ENCODE results near the gene SNHG17.
"Not testable (repeated sequence)": the region's sequence is repeated elsewhere in the genome, so short reads cannot be mapped to it uniquely, and the experiment has no call there.

The SNHG17 gene

DNA sequence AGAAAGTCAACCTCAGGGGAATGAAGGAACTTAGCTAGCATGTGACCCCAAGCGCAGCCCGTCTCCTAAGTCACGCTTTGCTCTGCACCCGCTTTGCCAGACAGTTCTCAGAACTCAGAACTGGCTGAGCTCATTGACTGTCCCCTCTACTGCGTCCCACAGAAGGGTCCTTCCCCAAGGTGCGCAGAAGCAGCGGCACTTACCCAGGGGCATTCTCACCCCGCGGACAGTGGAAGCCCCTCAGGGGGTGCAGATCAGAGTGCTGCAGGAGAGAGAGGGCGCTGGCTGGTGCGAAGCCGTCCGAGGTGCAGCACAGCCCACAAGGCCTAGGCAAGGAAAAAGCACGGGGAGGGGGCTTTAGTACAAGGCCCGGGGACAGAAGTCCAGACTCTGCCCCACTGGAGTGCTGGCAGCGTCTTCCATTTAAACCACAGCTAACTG is 807 bp downstream of the SNHG17 start:
- ATAC-seq (peak; percentile 51), DNase-seq (ENCODE audit: low spot score in 2 of 2) (peak; percentile 11 to 64)
- peak overlapping the region; percentile 91 for H3K4me3 Mint-ChIP-seq
- peak overlapping the region; percentile 96 for H3K27ac Mint-ChIP-seq
- peaks cover 61% of the 10 kb centered on the region for H3K36me3 Mint-ChIP-seq
- peaks cover 42% of the 10 kb centered on the region for H3K4me1 Mint-ChIP-seq
- no peaks in the 10 kb centered on the region for H3K9me3 Mint-ChIP-seq

- ATAC-seq, result no peak
- Mint-ChIP-seq H3K36me3 (peaks cover 70% of the 10 kb centered on the region), H3K4me3 (peak overlapping the region; percentile 91), H3K4me1 (peaks cover 51% of the 10 kb centered on the region), H3K9me3 (no peaks in the 10 kb centered on the region), H3K27ac (peak overlapping the region; percentile 96)
- no peak for DNase-seq (ENCODE audit: low spot score in 2 of 2)
These were observed 1.7 kb downstream of the SNHG17 start for GRCh38 chr20:38433304-38433972.

GRCh38 chr20:38432870-38433269 is 2.3 kb downstream of the SNHG17 start:
- Mint-ChIP-seq H3K4me1 (peaks cover 57% of the 10 kb centered on the region), H3K36me3 (peaks cover 76% of the 10 kb centered on the region), H3K27ac (peak overlapping the region; percentile 96), H3K4me3 (peak overlapping the region; percentile 91)
- DNase-seq (ENCODE audit: low spot score in 2 of 2); ATAC-seq; H3K9me3 Mint-ChIP-seq: not testable (repeated sequence)

DNA sequence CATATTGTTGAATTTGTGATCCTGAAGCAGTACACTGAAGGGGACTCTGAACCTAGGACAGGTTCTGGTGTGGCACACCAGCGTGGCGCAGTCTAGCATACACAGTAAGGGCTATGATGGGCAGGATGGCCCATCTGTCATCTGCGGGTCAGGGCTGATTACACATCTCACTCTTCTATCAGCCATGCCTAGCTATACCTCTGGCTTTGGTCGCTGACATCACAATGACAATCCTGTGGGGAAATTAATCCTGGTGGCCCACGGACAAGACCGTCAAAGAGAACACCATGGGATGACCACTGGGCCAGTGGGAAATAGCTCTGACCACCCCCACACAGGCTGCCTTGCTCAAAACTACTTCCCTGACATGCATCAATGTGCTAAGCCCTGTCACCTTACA is 2.8 kb downstream of the SNHG17 start:
- no peak for ATAC-seq
- Mint-ChIP-seq H3K4me3 (peak overlapping the region; percentile 91), H3K36me3 (peaks cover 81% of the 10 kb centered on the region), H3K9me3 (no peaks in the 10 kb centered on the region), H3K27ac (peak overlapping the region; percentile 96), H3K4me1 (peaks cover 59% of the 10 kb centered on the region)
- DNase-seq (ENCODE audit: low spot score in 2 of 2), result no peak

GRCh38 chr20:38430679-38431325 is 4.3 kb downstream of the SNHG17 start:
- DNase-seq (ENCODE audit: low spot score in 2 of 2) (no peak), ATAC-seq (no peak)
- peaks cover 96% of the 10 kb centered on the region for H3K36me3 Mint-ChIP-seq
- H3K27ac Mint-ChIP-seq, result peak overlapping the region; percentile 96
- H3K4me3 Mint-ChIP-seq, result peak overlapping the region; percentile 91
- no peaks in the 10 kb centered on the region for H3K9me3 Mint-ChIP-seq
- H3K4me1 Mint-ChIP-seq, result peaks cover 74% of the 10 kb centered on the region

DNA sequence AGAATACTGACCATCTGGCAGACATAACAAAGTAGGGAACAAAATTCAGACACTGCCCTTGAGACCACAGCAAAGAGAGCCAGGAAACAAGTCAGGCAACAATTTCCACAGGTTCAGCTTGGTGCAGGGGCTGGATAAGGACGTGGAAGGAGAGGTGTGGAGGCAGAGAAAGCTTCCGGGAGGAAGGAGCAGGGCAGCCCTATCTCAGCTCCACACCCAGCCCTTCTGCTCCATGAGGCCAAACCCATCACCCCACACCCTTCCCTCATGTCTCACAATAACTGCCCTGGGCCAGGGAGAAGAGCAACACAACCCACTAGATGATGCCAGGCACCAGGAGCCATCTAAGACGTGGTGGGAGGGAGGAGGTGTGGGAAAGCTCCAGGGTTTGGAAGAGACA is 5.8 kb downstream of the SNHG17 start:
- peak overlapping the region; percentile 85 for H3K27ac Mint-ChIP-seq
- H3K9me3 Mint-ChIP-seq, result no peaks in the 10 kb centered on the region
- peaks cover 100% of the 10 kb centered on the region for H3K36me3 Mint-ChIP-seq
- DNase-seq (ENCODE audit: low spot score in 2 of 2) (no peak), ATAC-seq (no peak)
- H3K4me1 Mint-ChIP-seq, result peaks cover 84% of the 10 kb centered on the region
- no peak overlapping the region for H3K4me3 Mint-ChIP-seq

- ATAC-seq, result no peak
- H3K27ac Mint-ChIP-seq, result peak overlapping the region; percentile 85
- no peak overlapping the region for H3K4me3 Mint-ChIP-seq
- DNase-seq (ENCODE audit: low spot score in 2 of 2), result no peak
- H3K36me3 Mint-ChIP-seq, result peaks cover 100% of the 10 kb centered on the region
- peaks cover 80% of the 10 kb centered on the region for H3K4me1 Mint-ChIP-seq
- no peaks in the 10 kb centered on the region for H3K9me3 Mint-ChIP-seq
These were observed 6.3 kb downstream of the SNHG17 start for GRCh38 chr20:38428800-38429199.

DNA sequence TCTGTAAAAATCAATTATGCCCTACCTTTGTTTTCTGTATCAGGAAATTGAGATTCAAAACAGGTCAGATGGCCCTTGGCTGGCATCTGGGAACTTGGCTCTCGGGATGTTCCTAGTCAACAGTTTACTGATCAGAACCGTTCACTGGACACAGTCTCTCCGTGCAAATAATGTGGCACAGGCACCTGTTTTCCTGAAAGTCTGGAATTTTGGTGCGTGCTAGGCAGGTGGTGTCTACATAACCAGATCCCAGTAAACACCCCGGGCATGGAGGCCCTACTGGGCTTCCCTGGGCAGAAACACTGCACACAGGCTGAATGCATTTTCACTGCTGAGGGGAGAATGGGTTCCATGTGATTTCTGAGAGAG is 7.5 kb downstream of the SNHG17 start:
- peaks cover 72% of the 10 kb centered on the region for H3K4me1 Mint-ChIP-seq
- peak overlapping the region; percentile 70 for H3K27ac Mint-ChIP-seq
- H3K36me3 Mint-ChIP-seq, result peaks cover 100% of the 10 kb centered on the region
- no peaks in the 10 kb centered on the region for H3K9me3 Mint-ChIP-seq
- no peak overlapping the region for H3K4me3 Mint-ChIP-seq
- ATAC-seq (no peak), DNase-seq (ENCODE audit: low spot score in 2 of 2) (no peak)

- Mint-ChIP-seq H3K9me3 (no peaks in the 10 kb centered on the region), H3K4me1 (peaks cover 67% of the 10 kb centered on the region), H3K27ac (peak overlapping the region; percentile 70), H3K36me3 (peaks cover 100% of the 10 kb centered on the region), H3K4me3 (no peak overlapping the region)
- no peak for DNase-seq (ENCODE audit: low spot score in 2 of 2)
- peak; percentile 90 for ATAC-seq
These were observed 8.9 kb downstream of the SNHG17 start for GRCh38 chr20:38426006-38426897.

GRCh38 chr20:38424401-38424800 is 10.7 kb downstream of the SNHG17 start:
- Mint-ChIP-seq H3K9me3 (no peaks in the 10 kb centered on the region), H3K36me3 (peaks cover 100% of the 10 kb centered on the region), H3K27ac (peak overlapping the region; percentile 29), H3K4me3 (no peak overlapping the region), H3K4me1 (peaks cover 55% of the 10 kb centered on the region)
- ATAC-seq (no peak), DNase-seq (ENCODE audit: low spot score in 2 of 2) (no peak)

DNA sequence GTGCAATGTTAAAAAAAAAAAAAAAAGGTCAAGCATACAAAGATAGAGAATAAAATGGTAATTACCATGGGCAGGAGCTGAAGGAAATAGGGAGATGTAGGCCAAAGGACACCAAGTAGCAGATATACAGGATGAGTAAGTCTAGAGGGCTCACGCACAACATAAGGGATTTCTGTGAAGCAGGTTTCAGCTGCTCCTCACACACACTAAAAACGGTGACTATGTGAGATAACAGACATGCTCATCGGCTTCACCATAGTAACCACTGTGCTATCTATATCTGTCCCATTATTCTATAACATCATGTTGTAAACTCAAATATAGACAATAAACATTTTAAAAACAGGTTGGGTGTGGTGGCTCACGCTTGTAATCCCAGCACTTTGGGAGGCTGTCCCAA is 11.6 kb downstream of the SNHG17 start:
- H3K4me1 Mint-ChIP-seq, result peaks cover 47% of the 10 kb centered on the region
- DNase-seq (ENCODE audit: low spot score in 2 of 2) (no peak), ATAC-seq (no peak)
- peaks cover 100% of the 10 kb centered on the region for H3K36me3 Mint-ChIP-seq
- no peaks in the 10 kb centered on the region for H3K9me3 Mint-ChIP-seq
- peak overlapping the region; percentile 30 for H3K27ac Mint-ChIP-seq
- no peak overlapping the region for H3K4me3 Mint-ChIP-seq

DNA sequence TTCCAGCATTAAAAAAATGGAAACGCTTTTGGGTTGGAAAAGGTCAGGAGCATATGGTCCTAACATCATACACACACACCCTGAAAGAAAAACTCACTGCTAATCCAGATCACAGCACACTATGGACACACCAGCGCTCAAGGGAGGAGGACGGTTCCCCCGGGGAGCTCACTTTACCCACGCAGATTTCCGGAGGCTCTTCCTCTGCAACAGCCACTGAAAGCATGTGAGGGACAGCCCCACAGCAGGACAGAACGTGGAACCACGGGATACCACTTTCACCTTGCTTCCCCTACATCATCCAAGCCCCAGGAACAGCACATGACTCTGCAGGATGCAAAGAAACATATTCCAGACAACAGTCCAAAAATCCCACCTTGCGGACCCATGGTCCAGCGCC is 13.2 kb downstream of the SNHG17 start:
- Mint-ChIP-seq H3K27ac (peak overlapping the region; percentile 63), H3K4me3 (no peak overlapping the region), H3K36me3 (peaks cover 100% of the 10 kb centered on the region), H3K4me1 (peaks cover 33% of the 10 kb centered on the region), H3K9me3 (no peaks in the 10 kb centered on the region)
- ATAC-seq (no peak), DNase-seq (ENCODE audit: low spot score in 2 of 2) (no peak)

- no peak overlapping the region for H3K4me3 Mint-ChIP-seq
- no peak for DNase-seq (ENCODE audit: low spot score in 2 of 2)
- peaks cover 21% of the 10 kb centered on the region for H3K4me1 Mint-ChIP-seq
- no peaks in the 10 kb centered on the region for H3K9me3 Mint-ChIP-seq
- ATAC-seq, result no peak
- H3K27ac Mint-ChIP-seq, result peak overlapping the region; percentile 63
- peaks cover 100% of the 10 kb centered on the region for H3K36me3 Mint-ChIP-seq
These were observed 14.6 kb downstream of the SNHG17 start for GRCh38 chr20:38420388-38421085.

DNA sequence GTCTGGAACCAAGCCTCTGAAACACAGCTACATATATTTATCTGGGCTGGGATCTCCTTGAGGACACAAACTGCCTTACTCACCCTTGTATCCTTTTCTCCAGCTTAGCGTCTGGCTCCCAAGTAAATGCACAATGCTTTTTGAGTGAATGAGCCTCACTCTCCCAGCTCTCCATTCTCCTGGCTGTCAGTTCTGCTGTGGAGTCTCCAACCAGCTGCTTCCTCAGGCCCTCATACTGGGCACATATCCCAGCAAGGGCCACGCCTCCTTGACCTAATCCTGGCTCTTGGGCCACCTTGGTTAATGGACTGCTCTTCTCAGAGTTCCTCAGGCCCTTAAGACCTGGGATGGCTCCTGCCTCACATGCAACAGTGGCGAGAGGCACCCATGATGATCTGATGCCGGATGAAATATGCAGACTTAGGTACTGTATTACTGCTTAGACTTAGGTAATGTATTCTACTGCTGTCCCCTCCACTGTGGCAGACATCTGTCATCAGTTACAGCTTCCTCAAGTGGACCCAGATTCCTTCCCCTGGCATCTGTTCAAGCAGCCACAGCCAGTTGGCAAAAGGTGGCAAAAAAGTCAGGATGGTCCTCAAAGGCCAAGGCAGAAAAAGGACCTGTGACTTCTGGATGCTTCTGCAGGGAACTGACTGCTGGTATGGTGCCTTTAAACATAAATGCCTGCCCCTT is 16.5 kb downstream of the SNHG17 start:
- no peak for DNase-seq (ENCODE audit: low spot score in 2 of 2)
- Mint-ChIP-seq H3K27ac (peak overlapping the region; percentile 20), H3K4me3 (no peak overlapping the region), H3K4me1 (peaks cover 10% of the 10 kb centered on the region), H3K9me3 (no peaks in the 10 kb centered on the region), H3K36me3 (peaks cover 99% of the 10 kb centered on the region)
- ATAC-seq, result no peak

All from stimulated activated effector memory CD8-positive, alpha-beta T cell treated with anti-CD3 and anti-CD28 coated beads, Interleukin-12 subunit alpha, Interleukin-12 subunit beta, amount 100 ng/mL, for 72 hours (primary cell).